ENCODE measurements around the gene CFAP54.

The CFAP54 gene

GRCh38 chr12:96889273-96889933 is 400.0 kb downstream of the CFAP54 start:
- peak; percentile 71 for DNase-seq (ENCODE audit: low read depth)

- no peak for DNase-seq (ENCODE audit: low read depth)
These were observed 401.0 kb downstream of the CFAP54 start for GRCh38 chr12:96890331-96890730.

GRCh38 chr12:96892104-96892503 is 402.7 kb downstream of the CFAP54 start:
- no peak for DNase-seq (ENCODE audit: low read depth)

- no peak for DNase-seq (ENCODE audit: low read depth)
These were observed 408.0 kb downstream of the CFAP54 start for GRCh38 chr12:96897421-96897820.

- no peak for DNase-seq (ENCODE audit: low read depth)
These were observed 411.8 kb downstream of the CFAP54 start for GRCh38 chr12:96901175-96901574.

- peak; percentile 24 for DNase-seq (ENCODE audit: low read depth)
These were observed 412.7 kb downstream of the CFAP54 start for GRCh38 chr12:96902076-96902475.

- DNase-seq (ENCODE audit: low read depth) = no peak
These were observed 417.1 kb downstream of the CFAP54 start for GRCh38 chr12:96906498-96906848.

- DNase-seq (ENCODE audit: low read depth) = peak; percentile 65
These were observed 417.7 kb downstream of the CFAP54 start, which contains the start of gene NEDD1 for GRCh38 chr12:96906849-96907670. NEDD1 (plus strand) TSS chr12:96907257; CDS start chr12:96909760, 2,503 bp downstream.

GRCh38 chr12:96907671-96908422 is 418.5 kb downstream of the CFAP54 start:
- DNase-seq (ENCODE audit: low read depth) = peak; percentile 41

GRCh38 chr12:96908423-96908675 is 419.0 kb downstream of the CFAP54 start:
- no peak for DNase-seq (ENCODE audit: low read depth)

GRCh38 chr12:96912261-96912660 is 422.9 kb downstream of the CFAP54 start:
- no peak for DNase-seq (ENCODE audit: low read depth)

- no peak for DNase-seq (ENCODE audit: low read depth)
These were observed 423.6 kb downstream of the CFAP54 start for GRCh38 chr12:96912943-96913342.

- DNase-seq (ENCODE audit: low read depth) = no peak
These were observed 430.3 kb downstream of the CFAP54 start for GRCh38 chr12:96919510-96920210.

All from iris pigment epithelial cell (primary cell).